Stimulated activated CD4-positive, alpha-beta T cell treated with anti-CD3 and anti-CD28 coated beads, Interleukin-4, amount 100 ng/mL, for 1 hour (primary cell): ENCODE data around the gene NRXN2.

Experiments
- DNase-seq: peaks from one replicate; pipeline ENCODE4 v3.0.0-alpha.2; 2020

The NRXN2 gene

GRCh38 chr11:64621283-64622019, 101.5 kb downstream of the NRXN2 start:
- no peak for DNase-seq

GRCh38 chr11:64620381-64620971, 102.5 kb downstream of the NRXN2 start:
- no peak for DNase-seq

GRCh38 chr11:64619811-64620380, 103.1 kb downstream of the NRXN2 start:
- no peak for DNase-seq

- no peak for DNase-seq
These were observed 103.8 kb downstream of the NRXN2 start for GRCh38 chr11:64619196-64619595.

- DNase-seq, result no peak
These were observed 106.2 kb downstream of the NRXN2 start for GRCh38 chr11:64616817-64617216.

- no peak for DNase-seq
These were observed 108.1 kb downstream of the NRXN2 start for GRCh38 chr11:64614917-64615316.

- no peak for DNase-seq
These were observed 109.3 kb downstream of the NRXN2 start for GRCh38 chr11:64613648-64614047.

GRCh38 chr11:64611869-64612646, 110.9 kb downstream of the NRXN2 start:
- no peak for DNase-seq

- no peak for DNase-seq
These were observed 111.8 kb downstream of the NRXN2 start for GRCh38 chr11:64611176-64611575.

GRCh38 chr11:64610596-64610995, 112.4 kb downstream of the NRXN2 start:
- DNase-seq, result no peak

GRCh38 chr11:64609436-64610047, 113.5 kb downstream of the NRXN2 start:
- no peak for DNase-seq

GRCh38 chr11:64608636-64609035, 114.4 kb downstream of the NRXN2 start:
- no peak for DNase-seq

GRCh38 chr11:64608046-64608445, 115.0 kb downstream of the NRXN2 start:
- DNase-seq, result no peak

GRCh38 chr11:64607381-64607985, 115.5 kb downstream of the NRXN2 start:
- no peak for DNase-seq

GRCh38 chr11:64606796-64607380, 116.1 kb downstream of the NRXN2 start:
- no peak for DNase-seq

- no peak for DNase-seq
These were observed 117.1 kb downstream of the NRXN2 start for GRCh38 chr11:64605656-64606585.

- DNase-seq, result no peak
These were observed 117.8 kb downstream of the NRXN2 start for GRCh38 chr11:64605244-64605560.

- DNase-seq, result no peak
These were observed 118.3 kb downstream of the NRXN2 start for GRCh38 chr11:64604458-64605243.

GRCh38 chr11:64603411-64604110, 119.4 kb downstream of the NRXN2 start:
- DNase-seq, result no peak
